Peyer's patch (tissue), 4 donors: Measurements from ENCODE around the gene HACD3. TPM values are rescaled to one million over a fixed set of nuclear protein-coding genes. Genes with fewer than 3 reads are reported as not detected.
"Not testable (repeated sequence)": the region's sequence is repeated elsewhere in the genome, so short reads cannot be mapped to it uniquely, and the experiment has no call there.

Source experiments
- DNase-seq, 3 donors: peaks; one replicate each; pipeline ENCODE4 v3.0.0-alpha.2; 2017 to 2019
- H3K27ac ChIP-seq, 4 donors: fragments of 200-600 bp; sonication (generic); one replicate each; pipeline ENCODE4 v1.5.1; 2016 to 2019
- H3K27me3 ChIP-seq, 2 donors: fragments of 200-600 bp; sonication (generic); one replicate each; pipeline ENCODE4 v1.5.1; 2019
- H3K36me3 ChIP-seq, 3 donors: fragments of 200-600 bp; sonication (generic); one replicate each; pipeline ENCODE4 v1.5.1; 2016 to 2019
- H3K4me1 ChIP-seq, 4 donors: fragments of 200-600 bp; sonication (generic); one replicate each; pipeline ENCODE4 v1.5.1; 2016 to 2019
- H3K4me3 ChIP-seq, 4 donors: fragments of 200-600 bp; sonication (generic); 1 replicate in 3 of 4; 2 replicates in 1 of 4; pipeline ENCODE4 v1.5.1; 2016 to 2019; ENCODE audit warnings: mild to moderate bottlenecking in 1 of 4
- H3K9me3 ChIP-seq, 4 donors: fragments of 200-600 bp; sonication (generic); one replicate each; pipeline ENCODE4 v1.5.1; 2016 to 2019; ENCODE audit warnings: mild to moderate bottlenecking in 1 of 4
- POLR2A ChIP-seq, 2 donors: fragments of 450-650 bp; IDR thresholded peaks; one replicate each; pipeline ENCODE4 v1.5.1; 2017; ENCODE audit warnings: antibody characterized with exemption in 2 of 2, mild to moderate bottlenecking in 2 of 2, moderate library complexity in 2 of 2
- total RNA-seq, 4 donors: library from RNA; depleted of rRNA; stranded (reverse); fragments of >200 nt; gene quantifications; one replicate each; pipeline ENCODE4 v1.1.0, GENCODE V29; 2016
- TF ChIP-seq, protein P1 (sequence below), 6 experiments: fragments of 450-650 bp in 4 of 6; fragments of 200-600 bp in 2 of 6; sonication (generic) in 1 of 6; IDR thresholded peaks; one replicate each; pipeline ENCODE4 v1.5.1; 2017 to 2019; ENCODE audit warnings: antibody characterized with exemption in 6 of 6, mild to moderate bottlenecking in 3 of 6, moderate library complexity in 1 of 6

HACD3 gene
- total RNA-seq, 4 donors from 2014 or later = 22.3 to 36.5 (median 26.8) TPM

DNA sequence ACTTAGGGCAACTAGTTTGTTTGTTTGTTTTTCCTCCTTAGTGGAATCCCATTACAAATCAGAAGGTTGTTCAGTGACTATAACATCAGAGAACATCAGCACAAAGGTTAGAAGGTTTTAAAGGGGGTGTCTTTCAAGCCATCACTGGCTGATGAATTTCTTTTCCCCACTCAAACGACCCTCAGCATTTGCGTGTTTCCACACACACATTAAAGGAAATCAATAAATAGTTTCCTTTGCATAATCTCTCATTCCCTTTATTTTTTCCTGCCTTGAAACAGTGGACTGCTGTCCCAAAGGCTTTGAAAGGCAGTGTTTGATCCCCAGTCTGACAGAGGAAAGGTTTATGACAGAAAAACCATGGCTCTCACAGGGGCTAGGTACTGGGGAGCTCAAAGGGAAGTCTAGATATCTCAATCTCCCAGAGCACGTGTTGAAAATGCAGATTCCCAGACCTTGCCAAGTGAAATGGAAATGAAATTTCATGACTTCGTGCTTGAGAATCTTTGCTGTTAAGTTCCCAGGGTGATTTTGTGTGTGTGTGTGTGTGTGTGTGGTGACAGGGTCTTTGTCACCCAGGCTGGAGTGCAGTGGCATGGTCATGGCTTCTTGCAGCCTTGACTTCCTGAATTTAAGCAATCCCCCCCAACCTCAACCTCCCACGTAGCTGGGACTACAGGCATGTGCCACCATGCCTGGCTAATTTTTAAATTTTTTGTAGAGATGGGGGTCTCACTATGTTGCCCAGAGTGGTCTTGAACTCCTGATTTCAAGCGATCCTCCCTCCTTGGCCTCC, 82.9 kb downstream of the HACD3 start:
- Histone ChIP-seq H3K4me3 (no peak overlapping the region), H3K27ac (no peak overlapping the region), H3K36me3 (no peaks in the 10 kb centered on the region), H3K4me1 (peaks cover 0 to 20% (median 14%) of the 10 kb centered on the region in 4 donors), H3K27me3 (no peaks in the 10 kb centered on the region), H3K9me3 (no peaks in the 10 kb centered on the region)
- TF ChIP-seq POLR2A (IDR thresholded peaks at IDR 0.05) = no peak
- TF ChIP-seq, protein P1, sequence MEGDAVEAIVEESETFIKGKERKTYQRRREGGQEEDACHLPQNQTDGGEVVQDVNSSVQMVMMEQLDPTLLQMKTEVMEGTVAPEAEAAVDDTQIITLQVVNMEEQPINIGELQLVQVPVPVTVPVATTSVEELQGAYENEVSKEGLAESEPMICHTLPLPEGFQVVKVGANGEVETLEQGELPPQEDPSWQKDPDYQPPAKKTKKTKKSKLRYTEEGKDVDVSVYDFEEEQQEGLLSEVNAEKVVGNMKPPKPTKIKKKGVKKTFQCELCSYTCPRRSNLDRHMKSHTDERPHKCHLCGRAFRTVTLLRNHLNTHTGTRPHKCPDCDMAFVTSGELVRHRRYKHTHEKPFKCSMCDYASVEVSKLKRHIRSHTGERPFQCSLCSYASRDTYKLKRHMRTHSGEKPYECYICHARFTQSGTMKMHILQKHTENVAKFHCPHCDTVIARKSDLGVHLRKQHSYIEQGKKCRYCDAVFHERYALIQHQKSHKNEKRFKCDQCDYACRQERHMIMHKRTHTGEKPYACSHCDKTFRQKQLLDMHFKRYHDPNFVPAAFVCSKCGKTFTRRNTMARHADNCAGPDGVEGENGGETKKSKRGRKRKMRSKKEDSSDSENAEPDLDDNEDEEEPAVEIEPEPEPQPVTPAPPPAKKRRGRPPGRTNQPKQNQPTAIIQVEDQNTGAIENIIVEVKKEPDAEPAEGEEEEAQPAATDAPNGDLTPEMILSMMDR (IDR thresholded peaks at IDR 0.05) = no peak
- DNase-seq = no peak

DNA sequence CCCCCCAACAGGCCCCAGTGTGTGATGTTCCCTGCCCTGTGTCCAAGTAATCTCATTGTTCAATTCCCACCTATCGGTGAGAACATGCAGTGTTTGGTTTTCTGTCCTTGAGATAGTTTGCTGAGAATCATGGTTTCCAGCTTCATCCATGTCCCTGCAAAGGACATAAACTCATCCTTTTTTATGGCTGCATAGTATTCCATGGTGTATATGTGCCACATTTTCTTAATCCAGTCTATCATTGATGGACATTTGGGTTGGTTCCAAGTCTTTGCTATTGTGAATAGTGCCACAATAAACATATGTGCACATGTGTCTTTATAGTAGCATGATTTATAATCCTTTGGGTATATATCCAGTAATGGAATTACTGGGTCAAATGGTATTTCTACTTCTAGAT, 85.6 kb downstream of the HACD3 start:
- H3K27ac ChIP-seq, H3K36me3 ChIP-seq, H3K9me3 ChIP-seq, H3K4me3 ChIP-seq, DNase-seq, H3K27me3 ChIP-seq: not testable (repeated sequence)
- H3K4me1 ChIP-seq = peaks cover 0 to 14% (median 10%) of the 10 kb centered on the region in 4 donors

DNA sequence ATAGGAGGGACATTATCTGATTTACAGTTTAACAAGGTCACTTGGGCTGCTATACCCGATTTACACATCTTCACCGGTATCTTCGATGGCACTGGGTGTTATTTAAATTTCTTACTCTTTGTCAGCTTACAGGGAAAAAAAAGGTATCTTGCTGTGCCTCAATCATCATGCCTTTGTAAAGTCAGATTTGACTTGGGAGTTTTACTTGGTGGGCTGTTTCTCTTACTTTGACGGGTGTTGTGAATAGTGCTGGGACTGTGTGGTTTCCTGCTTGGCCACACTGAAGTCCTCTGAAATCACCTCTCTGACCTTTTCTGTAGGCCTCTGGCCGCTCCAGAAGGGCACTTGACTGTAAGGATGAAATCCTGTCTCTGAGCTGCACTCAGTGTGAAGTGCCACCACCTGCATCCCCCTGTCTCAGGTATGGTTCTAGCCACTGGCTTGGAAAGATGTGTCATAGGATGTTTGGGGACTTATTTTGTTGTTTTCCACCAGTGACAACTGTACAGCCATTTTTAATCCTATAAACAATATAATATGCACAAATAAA, 88.4 kb downstream of the HACD3 start:
- no peak overlapping the region for H3K27ac ChIP-seq
- H3K9me3 ChIP-seq = no peaks in the 10 kb centered on the region
- H3K27me3 ChIP-seq = no peaks in the 10 kb centered on the region
- DNase-seq = no peak
- H3K36me3 ChIP-seq = no peaks in the 10 kb centered on the region
- no peaks in the 10 kb centered on the region for H3K4me1 ChIP-seq
- TF ChIP-seq, protein P1 (IDR thresholded peaks at IDR 0.05) = no peak
- no peak for TF ChIP-seq POLR2A (IDR thresholded peaks at IDR 0.05)
- H3K4me3 ChIP-seq = no peak overlapping the region

DNA sequence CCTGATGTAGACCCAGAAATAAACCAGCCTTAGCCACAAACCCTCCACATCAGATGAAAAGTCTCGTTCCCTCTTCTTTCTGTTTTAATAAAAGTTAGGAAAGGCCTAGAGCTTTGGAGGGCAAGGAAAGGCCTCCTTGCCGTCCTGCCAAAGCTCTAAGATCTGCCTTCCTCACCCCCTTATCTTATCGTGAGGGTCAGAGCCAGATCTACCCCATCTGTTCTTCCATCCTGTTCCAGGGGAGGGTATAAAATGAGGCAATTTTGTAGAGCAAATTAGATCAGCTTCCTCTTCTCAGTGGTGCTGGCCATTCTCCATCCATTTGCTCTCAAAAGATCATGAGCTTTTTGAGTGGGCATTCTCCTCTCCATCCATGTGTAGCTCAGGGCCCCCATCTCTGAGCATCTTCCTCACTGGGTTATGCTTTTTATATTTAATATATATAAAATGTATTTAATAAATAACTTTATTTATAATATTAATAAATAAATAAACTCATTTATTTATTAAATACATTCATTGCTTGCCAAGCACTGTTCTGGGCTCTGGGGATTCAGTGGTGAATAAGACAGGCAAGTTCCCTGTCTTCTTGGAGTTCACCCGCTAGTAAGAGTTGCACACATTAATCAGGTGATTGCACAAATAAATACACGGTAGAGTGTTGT, 89.5 kb downstream of the HACD3 start:
- H3K27me3 ChIP-seq = no peaks in the 10 kb centered on the region
- H3K9me3 ChIP-seq = no peaks in the 10 kb centered on the region

DNA sequence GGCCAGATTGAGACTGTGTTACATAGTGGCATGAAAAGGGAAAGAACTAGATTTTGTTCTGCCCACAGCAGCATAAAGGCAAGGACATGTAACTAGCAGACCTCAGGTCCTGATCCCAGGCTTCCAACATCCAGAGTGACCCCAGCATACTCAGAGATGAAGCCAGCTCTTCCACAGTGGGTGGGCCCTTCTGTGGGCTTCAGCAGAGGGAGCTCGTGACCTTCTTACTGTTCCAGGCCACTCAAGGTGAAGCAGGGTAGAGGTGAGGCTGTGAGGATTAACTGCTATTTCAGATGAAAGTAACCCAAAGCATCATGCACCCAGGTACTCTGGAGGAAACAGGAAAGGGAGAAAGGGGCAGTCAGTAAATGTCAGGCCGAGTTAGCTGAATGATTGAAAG, 90.6 kb downstream of the HACD3 start:
- Histone ChIP-seq H3K27ac (no peak overlapping the region), H3K9me3 (no peaks in the 10 kb centered on the region), H3K27me3 (no peaks in the 10 kb centered on the region), H3K36me3 (peaks cover 0 to 13% (median 0%) of the 10 kb centered on the region in 3 donors), H3K4me3 (no peak overlapping the region), H3K4me1 (no peaks in the 10 kb centered on the region)
- DNase-seq = no peak
- TF ChIP-seq POLR2A (IDR thresholded peaks at IDR 0.05) = no peak
- TF ChIP-seq, protein P1 (IDR thresholded peaks at IDR 0.05) = no peak

More for the DNA sequence above, 89.5 kb downstream of the HACD3 start:
- Histone ChIP-seq H3K36me3 (peaks cover 0 to 4% (median 0%) of the 10 kb centered on the region in 3 donors), H3K27ac (no peak overlapping the region), H3K4me1 (no peaks in the 10 kb centered on the region), H3K4me3 (no peak overlapping the region)
- DNase-seq = no peak
- TF ChIP-seq, protein P1 (IDR thresholded peaks at IDR 0.05) = no peak
- TF ChIP-seq POLR2A (IDR thresholded peaks at IDR 0.05) = no peak

DNA sequence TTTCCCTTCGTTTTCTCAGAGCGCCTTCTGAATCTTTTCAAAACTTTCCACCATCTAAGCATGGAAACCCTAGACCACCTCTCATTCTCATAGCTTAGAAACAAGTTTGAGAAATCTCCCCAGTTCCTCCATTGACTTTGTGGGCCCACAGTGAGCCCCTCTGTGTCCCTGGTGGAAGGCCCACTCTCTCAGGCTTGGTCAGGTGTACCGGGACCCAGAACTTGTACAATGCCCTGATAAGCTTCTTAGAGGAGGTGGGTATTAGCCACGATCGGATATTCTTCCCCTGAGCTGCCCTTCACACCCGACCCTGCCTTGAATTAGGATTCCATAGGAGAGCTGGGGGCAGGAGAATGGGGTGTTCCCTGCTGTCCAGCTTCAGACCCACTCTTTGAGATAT, 91.4 kb downstream of the HACD3 start, which contains the start of gene SLC24A1:
TSS of gene SLC24A1 (plus strand) at position 301 of the 400 bp plus-strand sequence. CDS start 2,143 bp downstream, outside the sequence.
- Histone ChIP-seq H3K36me3 (peaks cover 0 to 13% (median 0%) of the 10 kb centered on the region in 3 donors), H3K9me3 (no peaks in the 10 kb centered on the region), H3K4me3 (no peak within 1 kb of the TSS), H3K27ac (no peak within 1 kb of the TSS), H3K4me1 (no peaks in the 10 kb centered on the region), H3K27me3 (no peaks in the 10 kb centered on the region)
- DNase-seq = no peak
- TF ChIP-seq, protein P1 (IDR thresholded peaks at IDR 0.05) = no peak
- no peak for TF ChIP-seq POLR2A (IDR thresholded peaks at IDR 0.05)
